DND-41 (cell line): Measurements from ENCODE around the gene SEMA3E.

Experiments used
- ATAC-seq: fragments of 200-7000 bp; cut with Tn5 transposase; 3 replicates; pipeline ENCODE4 v1.9.1; 2021; ENCODE audit warnings: low read depth; ENCODE audit not compliant: insufficient read depth
- DNase-seq: peaks from one replicate; pipeline ENCODE4 v3.0.0-alpha.2; 2020
- H2AFZ ChIP-seq: 2 replicates; pipeline ENCODE4 v1.6.0; 2012; ENCODE audit warnings: low read depth, low read length
- H3K27ac ChIP-seq: 2 replicates; pipeline ENCODE4 v1.5.1; 2012; ENCODE audit warnings: low read length, inconsistent platforms
- H3K27me3 ChIP-seq: fragments of 200-600 bp; sonication (generic); 2 replicates; pipeline ENCODE4 v1.6.0; 2012; ENCODE audit warnings: low read length, mild to moderate bottlenecking, inconsistent platforms; ENCODE audit not compliant: insufficient read depth, poor library complexity
- H3K36me3 ChIP-seq: 2 replicates; pipeline ENCODE4 v1.5.1; 2012; ENCODE audit warnings: low read length, inconsistent platforms; ENCODE audit not compliant: insufficient read depth
- H3K4me1 ChIP-seq: 2 replicates; pipeline ENCODE4 v1.5.1; 2012; ENCODE audit warnings: mild to moderate bottlenecking, low read length; ENCODE audit not compliant: insufficient read depth
- H3K4me2 ChIP-seq: 2 replicates; pipeline ENCODE4 v1.6.0; 2012; ENCODE audit warnings: mild to moderate bottlenecking, moderate library complexity, low read length, inconsistent platforms; ENCODE audit not compliant: insufficient read depth
- H3K4me3 ChIP-seq, 2 experiments: fragments of 200-600 bp in 1 of 2; shearing (Covaris generic) in 1 of 2; 2 replicates each; pipeline ENCODE4 v1.5.1; 2012 to 2016; ENCODE audit warnings: inconsistent platforms in 2 of 2, low read length in 2 of 2, mild to moderate bottlenecking in 2 of 2, low read depth in 1 of 2, moderate library complexity in 1 of 2
- H3K79me2 ChIP-seq: 2 replicates; pipeline ENCODE4 v1.6.0; 2012; ENCODE audit warnings: low read length, inconsistent platforms; ENCODE audit not compliant: insufficient read depth
- H3K9ac ChIP-seq: 2 replicates; pipeline ENCODE4 v1.6.0; 2012; ENCODE audit warnings: low read depth, mild to moderate bottlenecking, inconsistent platforms, low read length, moderate library complexity
- H3K9me3 ChIP-seq: 2 replicates; pipeline ENCODE4 v1.5.1; 2012; ENCODE audit warnings: low read length, moderate library complexity, mild to moderate bottlenecking, inconsistent platforms; ENCODE audit not compliant: insufficient read depth, severe bottlenecking
- H4K20me1 ChIP-seq: 2 replicates; pipeline ENCODE4 v1.6.0; 2012; ENCODE audit warnings: low read length; ENCODE audit not compliant: insufficient read depth
- EZH2 ChIP-seq: IDR thresholded peaks from 3 replicates; pipeline ENCODE4 v1.6.1; 2012; ENCODE audit warnings: borderline replicate concordance, low read depth, mild to moderate bottlenecking, moderate library complexity, low read length, inconsistent platforms; ENCODE audit not compliant: severe bottlenecking
- TF ChIP-seq, protein P1 (sequence below): IDR thresholded peaks from 2 replicates; pipeline ENCODE4 v1.5.1; 2012; ENCODE audit warnings: borderline replicate concordance, low read length, moderate library complexity, mild to moderate bottlenecking; ENCODE audit not compliant: poor library complexity, severe bottlenecking; ENCODE audit errors: extremely low read depth

The SEMA3E gene

DNA sequence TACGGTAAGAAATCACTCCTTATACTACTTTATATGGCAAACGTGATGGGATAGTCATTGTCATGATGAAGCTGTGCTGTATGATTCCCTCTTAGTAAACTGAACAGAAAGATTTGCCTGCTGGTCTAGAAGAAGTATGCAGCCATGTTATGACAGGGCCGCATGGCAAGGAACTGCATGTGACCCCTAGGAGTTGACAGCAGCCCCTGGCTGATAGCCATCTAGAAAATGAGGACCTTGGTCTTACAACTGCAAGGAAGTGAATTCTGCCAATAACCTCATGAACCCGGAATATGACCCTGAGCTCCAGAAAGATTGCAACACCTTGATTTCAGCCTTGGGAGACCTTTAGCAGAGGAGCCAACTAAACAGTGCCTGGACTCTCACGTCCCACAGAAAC, 193.3 kb downstream of the SEMA3E start:
- H2AFZ ChIP-seq: no peak overlapping the region
- H3K27me3 ChIP-seq: no peaks in the 10 kb centered on the region
- H3K27ac ChIP-seq: no peak overlapping the region
- H3K79me2 ChIP-seq: no peaks in the 10 kb centered on the region
- TF ChIP-seq EZH2: no peak
- TF ChIP-seq, protein P1, sequence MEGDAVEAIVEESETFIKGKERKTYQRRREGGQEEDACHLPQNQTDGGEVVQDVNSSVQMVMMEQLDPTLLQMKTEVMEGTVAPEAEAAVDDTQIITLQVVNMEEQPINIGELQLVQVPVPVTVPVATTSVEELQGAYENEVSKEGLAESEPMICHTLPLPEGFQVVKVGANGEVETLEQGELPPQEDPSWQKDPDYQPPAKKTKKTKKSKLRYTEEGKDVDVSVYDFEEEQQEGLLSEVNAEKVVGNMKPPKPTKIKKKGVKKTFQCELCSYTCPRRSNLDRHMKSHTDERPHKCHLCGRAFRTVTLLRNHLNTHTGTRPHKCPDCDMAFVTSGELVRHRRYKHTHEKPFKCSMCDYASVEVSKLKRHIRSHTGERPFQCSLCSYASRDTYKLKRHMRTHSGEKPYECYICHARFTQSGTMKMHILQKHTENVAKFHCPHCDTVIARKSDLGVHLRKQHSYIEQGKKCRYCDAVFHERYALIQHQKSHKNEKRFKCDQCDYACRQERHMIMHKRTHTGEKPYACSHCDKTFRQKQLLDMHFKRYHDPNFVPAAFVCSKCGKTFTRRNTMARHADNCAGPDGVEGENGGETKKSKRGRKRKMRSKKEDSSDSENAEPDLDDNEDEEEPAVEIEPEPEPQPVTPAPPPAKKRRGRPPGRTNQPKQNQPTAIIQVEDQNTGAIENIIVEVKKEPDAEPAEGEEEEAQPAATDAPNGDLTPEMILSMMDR: no peak
- DNase-seq (no peak), ATAC-seq (no peak)
- no peak overlapping the region for H3K4me2 ChIP-seq
- no peaks in the 10 kb centered on the region for H3K4me1 ChIP-seq
- H3K4me3 ChIP-seq: no peak overlapping the region
- H4K20me1 ChIP-seq: no peaks in the 10 kb centered on the region
- no peaks in the 10 kb centered on the region for H3K36me3 ChIP-seq
- H3K9ac ChIP-seq: no peak overlapping the region
- H3K9me3 ChIP-seq: no peaks in the 10 kb centered on the region

DNA sequence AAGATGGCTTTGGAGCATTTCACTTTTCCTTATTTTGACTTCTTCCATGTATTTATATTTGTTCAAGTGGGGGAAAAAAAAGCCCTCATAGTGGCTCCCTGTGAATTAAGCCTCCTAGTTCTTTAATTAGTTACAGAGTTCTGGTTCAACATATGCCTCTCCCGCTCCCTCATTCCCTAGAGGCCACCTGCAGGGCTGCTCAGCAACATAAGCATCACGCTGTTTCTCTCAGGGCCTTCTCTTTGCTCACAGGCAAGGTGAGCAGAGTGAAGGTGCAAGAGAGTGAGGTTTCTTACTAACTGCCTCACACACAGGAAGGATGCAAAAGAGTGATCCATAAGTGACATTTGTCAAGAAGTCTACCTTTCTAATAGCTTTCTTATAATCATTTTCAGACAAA, 196.7 kb downstream of the SEMA3E start:
- Histone ChIP-seq H3K27me3 (no peaks in the 10 kb centered on the region), H3K4me3 (no peak overlapping the region), H3K4me2 (no peak overlapping the region), H3K27ac (no peak overlapping the region), H3K9ac (no peak overlapping the region), H4K20me1 (no peaks in the 10 kb centered on the region), H3K9me3 (no peaks in the 10 kb centered on the region), H3K79me2 (no peaks in the 10 kb centered on the region), H3K36me3 (no peaks in the 10 kb centered on the region), H3K4me1 (no peaks in the 10 kb centered on the region), H2AFZ (no peak overlapping the region)
- ATAC-seq: no peak
- DNase-seq: no peak
- TF ChIP-seq, protein P1: no peak
- no peak for TF ChIP-seq EZH2

DNA sequence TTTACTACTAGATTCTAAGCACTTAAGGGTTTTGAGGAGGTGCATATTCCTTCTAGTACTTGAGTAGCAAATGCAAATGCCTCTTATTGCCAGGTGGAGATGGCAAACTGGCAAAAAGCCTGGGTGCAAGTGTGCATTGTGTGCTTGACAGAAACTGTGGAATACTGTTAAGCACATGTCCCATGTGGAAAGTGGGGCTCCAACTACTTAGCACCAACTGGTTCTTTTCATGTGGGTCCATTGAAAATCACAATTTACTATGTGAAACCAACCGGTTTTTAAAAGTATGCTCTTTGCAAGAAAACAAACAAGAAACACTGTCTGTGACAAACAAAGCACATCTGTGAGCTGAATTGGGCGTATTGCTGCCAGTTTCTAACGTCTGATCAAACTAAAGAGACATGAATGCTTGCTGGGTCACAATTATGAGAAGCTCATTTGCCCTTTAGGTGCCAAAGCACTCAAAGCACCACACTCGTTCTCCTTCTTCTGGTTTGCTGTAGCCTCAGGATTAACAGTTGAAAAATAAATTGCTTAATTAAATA, 197.4 kb downstream of the SEMA3E start:
- Histone ChIP-seq H3K27me3 (no peaks in the 10 kb centered on the region), H3K79me2 (no peaks in the 10 kb centered on the region), H3K9me3 (no peaks in the 10 kb centered on the region), H2AFZ (no peak overlapping the region), H3K9ac (no peak overlapping the region), H3K4me3 (no peak overlapping the region), H3K4me1 (no peaks in the 10 kb centered on the region), H3K27ac (no peak overlapping the region), H3K4me2 (no peak overlapping the region), H3K36me3 (no peaks in the 10 kb centered on the region), H4K20me1 (no peaks in the 10 kb centered on the region)
- ATAC-seq (no peak), DNase-seq (no peak)
- no peak for TF ChIP-seq EZH2

DNA sequence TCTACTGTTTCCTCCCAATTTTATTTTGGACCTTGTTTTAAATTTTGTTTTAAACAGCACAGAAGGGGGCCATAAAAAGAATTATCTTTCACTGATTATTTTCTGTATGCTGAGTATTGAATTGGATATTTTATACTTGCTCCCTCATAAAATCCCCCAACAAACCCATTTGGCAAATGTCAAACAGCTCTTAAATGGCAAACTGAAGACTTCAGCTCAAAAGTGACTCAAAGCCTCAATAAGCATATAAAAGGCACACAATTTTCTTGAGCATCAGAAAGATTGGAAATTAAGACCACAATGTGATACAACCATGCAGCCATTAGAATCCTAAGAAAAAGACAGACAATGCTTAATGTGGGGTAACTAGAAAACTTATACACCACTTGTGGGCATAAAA, 199.2 kb downstream of the SEMA3E start:
- Histone ChIP-seq H3K9me3 (no peaks in the 10 kb centered on the region), H4K20me1 (no peaks in the 10 kb centered on the region), H3K27ac (no peak overlapping the region), H3K4me3 (no peak overlapping the region), H3K4me2 (no peak overlapping the region), H3K27me3 (no peaks in the 10 kb centered on the region), H3K9ac (no peak overlapping the region), H3K4me1 (no peaks in the 10 kb centered on the region), H3K36me3 (no peaks in the 10 kb centered on the region), H2AFZ (no peak overlapping the region), H3K79me2 (no peaks in the 10 kb centered on the region)
- no peak for TF ChIP-seq EZH2
- TF ChIP-seq, protein P1: no peak
- no peak for ATAC-seq
- no peak for DNase-seq
